HepG2 (cell line): ENCODE measurements around the gene PRELP.

Source experiments
- HDAC2 ChIP-seq: sonication (generic); formaldehyde crosslinking; IDR thresholded peaks from 2 replicates; pipeline ENCODE4 v1.4.0; 2020; ENCODE audit warnings: missing genetic modification reagents
- TF ChIP-seq, protein P1 (sequence below): sonication (generic); formaldehyde crosslinking; IDR thresholded peaks from 2 replicates; pipeline ENCODE4 v1.8.0; 2022; ENCODE audit warnings: low read depth, missing genetic modification reagents

DNA sequence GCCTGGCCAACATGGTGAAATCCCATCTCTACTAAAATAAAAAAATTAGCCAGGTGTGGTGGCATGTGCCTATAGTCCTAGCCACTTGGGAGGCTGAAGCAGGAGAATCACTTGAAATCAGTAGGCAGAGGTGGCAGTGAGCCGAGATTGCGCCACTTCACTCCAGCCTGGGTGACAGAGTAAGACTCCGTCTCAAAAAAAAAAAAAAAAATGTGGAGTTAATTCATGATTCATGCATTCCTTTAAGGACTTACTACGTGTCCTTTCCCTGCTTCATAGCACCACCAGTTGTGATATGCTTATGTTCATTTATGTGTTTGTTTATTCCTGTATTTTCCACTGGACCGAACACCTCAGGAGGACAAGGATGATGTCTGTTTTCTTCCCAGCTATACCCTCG lies 12.7 kb upstream of the PRELP start:
- TF ChIP-seq, protein P1, sequence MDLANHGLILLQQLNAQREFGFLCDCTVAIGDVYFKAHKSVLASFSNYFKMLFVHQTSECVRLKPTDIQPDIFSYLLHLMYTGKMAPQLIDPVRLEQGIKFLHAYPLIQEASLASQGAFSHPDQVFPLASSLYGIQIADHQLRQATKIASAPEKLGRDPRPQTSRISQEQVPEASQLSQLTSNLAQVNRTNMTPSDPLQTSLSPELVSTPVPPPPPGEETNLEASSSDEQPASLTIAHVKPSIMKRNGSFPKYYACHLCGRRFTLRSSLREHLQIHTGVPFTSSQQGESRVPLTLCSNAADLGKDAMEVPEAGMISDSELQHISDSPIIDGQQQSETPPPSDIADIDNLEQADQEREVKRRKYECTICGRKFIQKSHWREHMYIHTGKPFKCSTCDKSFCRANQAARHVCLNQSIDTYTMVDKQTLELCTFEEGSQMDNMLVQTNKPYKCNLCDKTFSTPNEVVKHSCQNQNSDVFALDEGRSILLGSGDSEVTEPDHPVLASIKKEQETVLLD (CRISPR knock-in tag), result no peak
- TF ChIP-seq HDAC2 (CRISPR knock-in tag), result no peak
